Neural progenitor cell (in vitro differentiated cells): ENCODE measurements around the gene MRGPRE. TPM values are rescaled to one million over a fixed set of nuclear protein-coding genes. Genes with fewer than 3 reads are reported as not detected.
A peak's percentile ranks its signal among the peaks of the same experiment; 100 is the strongest.

ENCODE experiments used
- DNase-seq: peaks from one replicate; pipeline ENCODE4 v3.0.0-alpha.2; 2016; ENCODE audit warnings: low spot score
- H2AFZ ChIP-seq: fragments of 200-600 bp; sonication (generic); replicated peaks from 2 replicates; pipeline ENCODE4 v1.6.1; 2016; ENCODE audit warnings: antibody characterized with exemption
- H3F3A ChIP-seq: fragments of 200-600 bp; sonication (generic); 2 replicates; pipeline ENCODE4 v1.6.1; 2016; ENCODE audit warnings: antibody characterized with exemption, low read depth
- H3K27ac ChIP-seq: fragments of 200-600 bp; sonication (generic); 2 replicates; pipeline ENCODE4 v1.5.1; 2016; ENCODE audit warnings: mild to moderate bottlenecking
- H3K27me3 ChIP-seq: fragments of 200-600 bp; sonication (generic); 2 replicates; pipeline ENCODE4 v1.6.1; 2016; ENCODE audit warnings: mild to moderate bottlenecking, moderate library complexity
- H3K36me3 ChIP-seq: fragments of 200-600 bp; sonication (generic); 2 replicates; pipeline ENCODE4 v1.5.1; 2016
- H3K4me1 ChIP-seq: fragments of 200-600 bp; sonication (generic); 2 replicates; pipeline ENCODE4 v1.6.1; 2016; ENCODE audit warnings: mixed run types
- H3K4me2 ChIP-seq: fragments of 200-600 bp; sonication (generic); 2 replicates; pipeline ENCODE4 v1.6.1; 2016
- H3K4me3 ChIP-seq: fragments of 200-600 bp; sonication (generic); 2 replicates; pipeline ENCODE4 v1.5.1; 2016
- H3K79me2 ChIP-seq: fragments of 200-600 bp; sonication (generic); 2 replicates; pipeline ENCODE4 v1.6.1; 2016; ENCODE audit warnings: low read depth
- H3K9ac ChIP-seq: fragments of 200-600 bp; sonication (generic); 2 replicates; pipeline ENCODE4 v1.6.1; 2016
- H3K9me3 ChIP-seq: fragments of 200-600 bp; sonication (generic); 2 replicates; pipeline ENCODE4 v1.5.1; 2016; ENCODE audit warnings: low read depth
- H4K20me1 ChIP-seq: fragments of 200-600 bp; sonication (generic); 2 replicates; pipeline ENCODE4 v1.6.1; 2016; ENCODE audit warnings: low read depth
- H3K27ac Mint-ChIP-seq: 3 replicates; pipeline ENCODE4 v1.8.0; 2021; ENCODE audit warnings: mixed read lengths
- H3K27me3 Mint-ChIP-seq: 2 replicates; pipeline ENCODE4 v1.8.0; 2022; ENCODE audit warnings: low read depth, mild to moderate bottlenecking, inconsistent platforms, moderate library complexity, mixed read lengths; ENCODE audit not compliant: insufficient read depth
- H3K36me3 Mint-ChIP-seq: 3 replicates; pipeline ENCODE4 v1.8.0; 2021; ENCODE audit warnings: mixed read lengths
- H3K4me1 Mint-ChIP-seq: 3 replicates; pipeline ENCODE4 v1.8.0; 2021; ENCODE audit warnings: mixed read lengths
- H3K4me3 Mint-ChIP-seq: 3 replicates; pipeline ENCODE4 v1.8.0; 2021; ENCODE audit warnings: mild to moderate bottlenecking, moderate library complexity, mixed read lengths
- H3K9me3 Mint-ChIP-seq: 3 replicates; pipeline ENCODE4 v1.8.0; 2020; ENCODE audit warnings: mixed read lengths
- EZH2 ChIP-seq: fragments of 200-600 bp; sonication (generic); IDR thresholded peaks from 2 replicates; pipeline ENCODE4 v1.6.1; 2017; ENCODE audit warnings: antibody characterized with exemption, mild to moderate bottlenecking, moderate library complexity
- EZH2phosphoT487 ChIP-seq: fragments of 200-600 bp; sonication (generic); IDR thresholded peaks from 2 replicates; pipeline ENCODE4 v1.6.1; 2017; ENCODE audit warnings: antibody characterized with exemption
- total RNA-seq: library from RNA; depleted of rRNA; stranded (reverse); fragments of >200 nt; gene quantifications from 2 replicates; pipeline ENCODE4 v1.2.3, GENCODE V29; 2015; ENCODE audit warnings: low replicate concordance
- TF ChIP-seq, protein P1 (sequence below): fragments of 200-600 bp; sonication (generic); IDR thresholded peaks from 2 replicates; pipeline ENCODE4 v1.5.1; 2017; ENCODE audit warnings: antibody characterized with exemption, mild to moderate bottlenecking

MRGPRE gene
- total RNA-seq, 1 donor from 2014 or later = not detected

DNA sequence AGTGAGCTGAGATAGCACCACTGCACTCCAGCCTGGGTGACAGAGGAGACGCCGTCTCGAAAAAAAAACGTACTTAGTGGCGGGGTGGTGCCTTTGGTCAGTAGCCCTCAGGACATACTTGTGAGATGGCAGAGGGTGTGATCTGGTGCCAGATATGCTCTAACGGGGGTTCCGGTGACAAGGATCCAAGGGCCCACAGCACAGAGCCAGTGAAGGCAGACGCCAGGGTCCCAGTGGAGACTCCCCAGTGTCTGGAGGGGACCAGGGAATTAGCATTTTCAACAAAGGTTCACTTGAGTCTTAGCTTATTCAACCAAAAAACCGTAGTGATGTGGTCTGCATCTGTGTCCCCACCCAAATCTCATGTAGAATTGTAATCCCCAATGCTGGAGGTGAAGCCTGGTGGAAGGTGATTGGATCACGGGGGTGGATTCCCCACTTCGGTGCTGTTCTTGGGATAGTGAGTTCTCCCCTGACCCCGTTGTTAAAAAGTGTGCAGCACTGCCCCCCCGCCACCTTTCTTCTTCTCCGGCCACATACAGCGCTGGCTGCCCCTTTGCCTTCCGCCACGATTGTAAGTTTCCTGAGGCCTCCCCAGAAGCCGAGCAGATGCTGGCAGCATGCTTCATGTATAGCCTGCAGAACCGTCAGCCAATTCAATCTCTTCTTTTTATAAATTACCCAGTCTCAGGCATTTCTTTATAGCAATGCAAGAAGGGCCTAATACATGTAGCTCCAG lies 40.5 kb downstream of the MRGPRE start:
- Mint-ChIP-seq H3K27me3 (peaks cover 5% of the 10 kb centered on the region), H3K4me1 (peaks cover 42% of the 10 kb centered on the region), H3K27ac (peak overlapping the region; percentile 76), H3K36me3 (no peaks in the 10 kb centered on the region), H3K9me3 (no peaks in the 10 kb centered on the region), H3K4me3 (peak overlapping the region; percentile 48)
- H3K27ac ChIP-seq = no peak overlapping the region
- H3K4me1 ChIP-seq = peaks cover 26% of the 10 kb centered on the region
- H3K79me2 ChIP-seq = no peaks in the 10 kb centered on the region
- H2AFZ ChIP-seq = no peak overlapping the region
- TF ChIP-seq, protein P1, sequence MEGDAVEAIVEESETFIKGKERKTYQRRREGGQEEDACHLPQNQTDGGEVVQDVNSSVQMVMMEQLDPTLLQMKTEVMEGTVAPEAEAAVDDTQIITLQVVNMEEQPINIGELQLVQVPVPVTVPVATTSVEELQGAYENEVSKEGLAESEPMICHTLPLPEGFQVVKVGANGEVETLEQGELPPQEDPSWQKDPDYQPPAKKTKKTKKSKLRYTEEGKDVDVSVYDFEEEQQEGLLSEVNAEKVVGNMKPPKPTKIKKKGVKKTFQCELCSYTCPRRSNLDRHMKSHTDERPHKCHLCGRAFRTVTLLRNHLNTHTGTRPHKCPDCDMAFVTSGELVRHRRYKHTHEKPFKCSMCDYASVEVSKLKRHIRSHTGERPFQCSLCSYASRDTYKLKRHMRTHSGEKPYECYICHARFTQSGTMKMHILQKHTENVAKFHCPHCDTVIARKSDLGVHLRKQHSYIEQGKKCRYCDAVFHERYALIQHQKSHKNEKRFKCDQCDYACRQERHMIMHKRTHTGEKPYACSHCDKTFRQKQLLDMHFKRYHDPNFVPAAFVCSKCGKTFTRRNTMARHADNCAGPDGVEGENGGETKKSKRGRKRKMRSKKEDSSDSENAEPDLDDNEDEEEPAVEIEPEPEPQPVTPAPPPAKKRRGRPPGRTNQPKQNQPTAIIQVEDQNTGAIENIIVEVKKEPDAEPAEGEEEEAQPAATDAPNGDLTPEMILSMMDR = no peak
- TF ChIP-seq EZH2phosphoT487 (no peak), EZH2 (no peak)
- no peak overlapping the region for H3K9ac ChIP-seq
- DNase-seq = no peak
- H3K9me3 ChIP-seq = no peaks in the 10 kb centered on the region
- H3K4me2 ChIP-seq = no peak overlapping the region
- no peaks in the 10 kb centered on the region for H4K20me1 ChIP-seq
- peaks cover 16% of the 10 kb centered on the region for H3F3A ChIP-seq
- H3K4me3 ChIP-seq = no peak overlapping the region
- H3K36me3 ChIP-seq = no peaks in the 10 kb centered on the region
- H3K27me3 ChIP-seq = no peaks in the 10 kb centered on the region

GRCh38 chr11:3190600-3190999 lies 41.6 kb downstream of the MRGPRE start:
- Mint-ChIP-seq H3K36me3 (no peaks in the 10 kb centered on the region), H3K9me3 (no peaks in the 10 kb centered on the region), H3K27me3 (peaks cover 5% of the 10 kb centered on the region), H3K4me1 (peaks cover 39% of the 10 kb centered on the region), H3K27ac (no peak overlapping the region), H3K4me3 (no peak overlapping the region)
- Histone ChIP-seq H3K27ac (no peak overlapping the region), H3K36me3 (no peaks in the 10 kb centered on the region), H3K4me1 (peaks cover 26% of the 10 kb centered on the region), H2AFZ (no peak overlapping the region), H3K9me3 (no peaks in the 10 kb centered on the region), H3K79me2 (no peaks in the 10 kb centered on the region), H3K4me3 (no peak overlapping the region), H3F3A (peaks cover 16% of the 10 kb centered on the region), H3K27me3 (no peaks in the 10 kb centered on the region), H3K9ac (no peak overlapping the region), H3K4me2 (no peak overlapping the region), H4K20me1 (no peaks in the 10 kb centered on the region)
- DNase-seq = no peak
- TF ChIP-seq, protein P1 = no peak
- TF ChIP-seq EZH2 (no peak), EZH2phosphoT487 (no peak)

DNA sequence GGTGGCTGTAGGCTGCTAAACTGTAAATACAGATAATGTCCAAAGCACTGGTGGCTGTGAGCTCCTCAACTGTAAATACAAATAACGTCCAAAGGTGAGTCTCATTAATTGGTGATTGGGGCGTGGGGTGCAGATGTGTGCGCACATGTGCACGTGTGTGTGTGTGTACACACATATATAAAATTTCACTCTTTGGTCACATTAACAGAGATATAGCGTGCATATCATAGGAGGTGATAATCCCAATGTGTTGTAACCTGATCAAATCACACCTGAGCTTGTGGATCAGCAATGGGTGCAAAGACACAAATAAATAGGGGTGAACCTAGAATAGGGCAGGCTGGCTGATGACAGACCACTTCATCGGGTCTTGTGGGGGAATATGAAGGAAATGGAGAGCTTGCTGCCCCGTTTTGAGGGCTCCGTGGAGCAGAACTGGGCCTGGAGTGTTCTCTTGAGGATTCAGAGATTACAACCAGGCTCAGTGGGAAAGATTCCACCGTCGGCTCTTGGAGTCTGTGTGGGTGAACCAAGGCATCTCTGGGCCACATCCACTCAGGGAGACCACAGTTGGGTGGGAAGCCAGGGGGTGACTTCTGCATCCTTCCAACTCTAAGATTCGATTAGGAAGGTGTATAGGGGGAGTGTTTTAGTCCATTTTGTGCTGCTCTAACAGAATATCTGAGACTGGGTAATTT lies 42.2 kb downstream of the MRGPRE start:
- no peaks in the 10 kb centered on the region for H3K9me3 ChIP-seq
- H3K4me1 ChIP-seq = peaks cover 26% of the 10 kb centered on the region
- H3K4me3 ChIP-seq = no peak overlapping the region
- no peaks in the 10 kb centered on the region for H3K27me3 ChIP-seq
- H3K4me1 Mint-ChIP-seq = peaks cover 39% of the 10 kb centered on the region
- H3K9me3 Mint-ChIP-seq = no peaks in the 10 kb centered on the region
- H3K36me3 ChIP-seq = no peaks in the 10 kb centered on the region
- H3K4me2 ChIP-seq = peak overlapping the region; percentile 65
- H3K4me3 Mint-ChIP-seq = peak overlapping the region; percentile 67
- TF ChIP-seq EZH2phosphoT487 (no peak), EZH2 (no peak)
- TF ChIP-seq, protein P1 = no peak
- no peaks in the 10 kb centered on the region for H4K20me1 ChIP-seq
- no peak overlapping the region for H3K27ac ChIP-seq
- no peaks in the 10 kb centered on the region for H3K36me3 Mint-ChIP-seq
- H3K79me2 ChIP-seq = no peaks in the 10 kb centered on the region
- no peak overlapping the region for H2AFZ ChIP-seq
- peaks cover 6% of the 10 kb centered on the region for H3K27me3 Mint-ChIP-seq
- H3F3A ChIP-seq = peaks cover 16% of the 10 kb centered on the region
- H3K9ac ChIP-seq = no peak overlapping the region
- DNase-seq = no peak
- peak overlapping the region; percentile 78 for H3K27ac Mint-ChIP-seq
